Activated naive CD8-positive, alpha-beta T cell treated with anti-CD3 and anti-CD28 coated beads, Interleukin-2, amount 50 U/mL, for 24 hours (primary cell): Measurements from ENCODE around the gene CCDC86.

Source experiments
- ATAC-seq: fragments of 150-1000 bp; cut with Tn5 transposase; one replicate; pipeline ENCODE4 v1.10.0; 2021
- DNase-seq: peaks from one replicate; pipeline ENCODE4 v3.0.0; 2021
- H3K27ac Mint-ChIP-seq: one replicate; pipeline ENCODE4 v1.8.0; 2021; ENCODE audit warnings: mild to moderate bottlenecking, mixed read lengths
- H3K27me3 Mint-ChIP-seq: one replicate; pipeline ENCODE4 v1.8.0; 2021; ENCODE audit warnings: mixed read lengths
- H3K36me3 Mint-ChIP-seq: one replicate; pipeline ENCODE4 v1.8.0; 2021; ENCODE audit warnings: low read depth, mixed read lengths
- H3K4me1 Mint-ChIP-seq: one replicate; pipeline ENCODE4 v1.8.0; 2021; ENCODE audit warnings: mixed read lengths
- H3K4me3 Mint-ChIP-seq: one replicate; pipeline ENCODE4 v1.8.0; 2021; ENCODE audit warnings: mild to moderate bottlenecking, moderate library complexity, mixed read lengths
- H3K9me3 Mint-ChIP-seq: one replicate; pipeline ENCODE4 v1.8.0; 2021; ENCODE audit warnings: mixed read lengths

The CCDC86 gene

DNA sequence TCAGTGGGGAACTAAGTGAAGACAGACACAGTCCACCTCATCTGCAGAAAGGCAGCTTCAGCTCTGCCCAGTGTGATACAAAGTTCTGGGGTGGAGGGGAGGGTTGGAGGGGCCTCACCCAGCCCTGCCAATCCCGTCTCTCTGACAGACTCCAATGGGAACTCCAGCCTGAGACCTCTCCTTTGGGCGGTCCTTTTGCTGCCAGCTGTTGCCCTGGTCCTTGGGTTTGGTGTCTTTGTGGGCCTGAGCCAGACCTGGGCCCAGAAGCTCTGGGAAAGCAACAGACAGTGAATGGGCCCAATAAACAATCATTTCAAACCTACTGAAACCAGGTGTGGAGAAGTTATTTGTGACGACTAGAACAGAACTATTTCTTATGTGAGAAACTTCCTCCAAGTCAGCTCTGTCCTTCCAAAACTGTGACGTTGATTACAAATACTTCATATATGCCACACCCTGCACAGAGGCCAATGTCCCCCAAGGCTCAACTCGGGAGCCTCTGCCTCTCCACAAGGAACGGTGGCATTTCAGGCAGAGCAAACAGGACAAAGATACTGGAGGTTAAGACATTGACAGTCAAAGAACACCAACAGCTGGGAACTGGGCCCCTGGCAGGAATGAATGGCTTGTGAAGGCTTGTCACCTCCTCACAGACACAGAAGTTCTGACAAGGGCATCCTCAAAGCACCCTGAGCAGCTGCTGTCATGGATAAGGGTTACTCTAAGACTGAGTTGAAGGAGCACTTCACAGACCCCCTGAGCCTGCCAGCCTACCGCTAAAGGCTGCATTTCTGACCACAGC lies 33.7 kb downstream of the CCDC86 start:
- no peak for ATAC-seq
- Mint-ChIP-seq H3K36me3 (peaks cover 3% of the 10 kb centered on the region), H3K27ac (no peak overlapping the region)

DNA sequence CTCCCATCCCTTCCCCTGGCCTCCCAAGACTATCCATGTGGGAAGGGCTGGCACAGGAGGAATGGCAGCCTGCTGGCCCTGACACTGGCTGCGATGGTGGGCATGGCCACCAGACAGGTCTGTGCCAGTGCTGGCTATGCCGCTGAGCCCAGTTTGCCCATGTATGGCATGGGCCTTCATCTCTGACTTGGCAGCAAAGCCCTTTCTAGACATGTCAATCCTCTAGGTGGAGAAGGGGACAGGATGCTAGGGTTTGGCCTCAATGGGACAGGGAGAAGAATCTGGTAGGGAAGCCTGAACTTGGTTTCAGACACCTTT lies 34.2 kb downstream of the CCDC86 start:
- Mint-ChIP-seq H3K27ac (no peak overlapping the region), H3K36me3 (peaks cover 3% of the 10 kb centered on the region), H3K4me3 (no peak overlapping the region), H3K9me3 (no peaks in the 10 kb centered on the region), H3K27me3 (no peaks in the 10 kb centered on the region), H3K4me1 (peaks cover 12% of the 10 kb centered on the region)
- no peak for ATAC-seq
- no peak for DNase-seq

More for the DNA sequence above, 33.7 kb downstream of the CCDC86 start:
- H3K9me3 Mint-ChIP-seq, result no peaks in the 10 kb centered on the region
- peaks cover 18% of the 10 kb centered on the region for H3K4me1 Mint-ChIP-seq
- H3K27me3 Mint-ChIP-seq, result no peaks in the 10 kb centered on the region
- no peak for DNase-seq
- H3K4me3 Mint-ChIP-seq, result no peak overlapping the region

DNA sequence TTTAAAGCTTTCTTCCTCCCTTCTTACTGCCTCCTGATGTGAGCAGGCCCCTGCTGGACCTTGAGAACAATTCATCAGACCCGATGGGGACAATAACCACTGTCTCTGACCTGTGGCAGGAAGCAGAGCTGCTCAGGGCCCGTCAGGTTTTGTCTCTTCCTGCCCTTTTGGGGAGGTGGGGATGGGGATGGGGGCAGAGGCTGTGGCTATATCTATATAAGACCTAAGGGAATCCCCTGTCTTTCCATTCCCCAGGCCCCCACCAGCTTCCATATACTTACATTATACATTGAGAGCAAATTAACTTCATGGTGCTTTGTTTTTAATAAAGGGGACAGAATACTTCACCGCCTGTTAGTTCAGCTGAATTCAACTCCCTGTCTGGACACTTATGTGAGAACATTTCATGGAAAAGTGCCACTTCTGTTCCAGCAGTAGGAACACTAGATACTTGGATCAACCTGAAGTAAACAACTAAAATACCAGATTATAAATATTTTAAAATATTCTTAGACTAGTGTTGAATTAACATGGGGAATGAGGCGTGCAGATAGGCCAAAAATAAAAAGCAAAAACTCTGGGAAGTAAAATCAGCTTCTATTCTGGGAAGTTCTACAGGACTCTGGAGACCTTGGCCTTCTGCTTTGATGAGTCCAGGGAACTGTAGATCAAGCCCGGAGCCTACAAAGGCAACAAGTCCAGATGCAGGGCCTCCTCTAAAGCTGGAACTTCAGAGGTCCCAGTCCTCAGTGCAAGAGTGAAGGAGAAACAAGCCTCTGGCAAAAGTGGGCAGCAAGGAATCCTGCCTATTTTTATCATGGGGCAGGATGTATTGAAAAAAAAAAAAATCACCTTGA lies 36.6 kb downstream of the CCDC86 start:
- DNase-seq (no peak), ATAC-seq (no peak)
- H3K27ac Mint-ChIP-seq, result no peak overlapping the region
- no peaks in the 10 kb centered on the region for H3K4me1 Mint-ChIP-seq
- no peaks in the 10 kb centered on the region for H3K9me3 Mint-ChIP-seq
- no peaks in the 10 kb centered on the region for H3K27me3 Mint-ChIP-seq
- peaks cover 13% of the 10 kb centered on the region for H3K36me3 Mint-ChIP-seq
- H3K4me3 Mint-ChIP-seq, result no peak overlapping the region

DNA sequence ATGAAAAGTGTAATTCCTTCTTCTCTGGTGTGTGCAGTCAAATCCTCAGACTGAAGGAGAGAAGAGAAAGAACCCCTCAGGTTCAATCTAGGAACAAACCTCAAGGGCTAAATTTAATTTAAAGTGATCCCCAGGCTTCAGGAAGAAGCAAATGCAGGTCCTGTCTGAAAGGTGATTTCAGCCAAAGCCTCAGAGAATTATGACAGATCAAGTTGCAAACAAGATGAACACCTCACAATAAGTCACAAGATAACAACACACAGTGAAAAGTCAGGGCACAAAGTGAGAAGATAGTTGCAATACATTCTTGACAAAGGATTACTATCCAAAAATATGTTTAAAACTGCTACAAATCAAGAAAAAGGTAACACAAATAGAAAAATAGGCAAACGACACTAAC lies 37.2 kb downstream of the CCDC86 start:
- ATAC-seq (no peak), DNase-seq (no peak)
- Mint-ChIP-seq H3K27me3 (no peaks in the 10 kb centered on the region), H3K36me3 (peaks cover 19% of the 10 kb centered on the region), H3K27ac (no peak overlapping the region), H3K4me3 (no peak overlapping the region), H3K4me1 (no peaks in the 10 kb centered on the region), H3K9me3 (no peaks in the 10 kb centered on the region)

DNA sequence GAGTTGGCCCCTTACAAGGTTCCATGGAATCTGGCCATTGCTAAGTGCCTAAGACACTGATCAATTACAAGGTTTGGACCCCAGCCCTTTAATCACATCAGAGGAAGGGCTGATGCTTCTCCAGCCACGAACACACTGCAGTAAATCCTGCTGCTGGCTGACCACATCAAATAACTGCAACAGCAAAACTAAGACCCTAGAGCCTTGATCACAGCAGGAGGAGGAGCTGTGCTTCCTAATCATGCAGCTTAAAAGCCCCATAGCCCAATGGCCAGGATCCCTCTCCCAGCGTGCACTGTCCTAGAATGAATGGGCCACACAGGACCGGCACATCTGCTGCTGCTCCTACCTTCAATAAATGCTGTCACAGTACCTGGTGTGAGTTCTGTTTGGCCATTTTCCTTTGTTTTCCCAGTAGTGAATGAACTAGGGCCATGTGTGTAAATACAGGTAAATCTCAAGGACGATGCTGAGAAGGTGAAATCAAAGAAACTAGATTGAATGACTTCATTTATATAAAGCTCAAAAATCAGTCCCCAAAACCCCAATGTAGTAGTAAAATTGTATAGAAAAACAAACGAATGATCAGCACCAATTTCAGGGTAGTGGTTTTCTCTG lies 38.2 kb downstream of the CCDC86 start:
- Mint-ChIP-seq H3K27me3 (no peaks in the 10 kb centered on the region), H3K9me3 (no peaks in the 10 kb centered on the region), H3K27ac (no peak overlapping the region), H3K4me3 (no peak overlapping the region), H3K36me3 (peaks cover 19% of the 10 kb centered on the region), H3K4me1 (no peaks in the 10 kb centered on the region)
- no peak for DNase-seq
- no peak for ATAC-seq

DNA sequence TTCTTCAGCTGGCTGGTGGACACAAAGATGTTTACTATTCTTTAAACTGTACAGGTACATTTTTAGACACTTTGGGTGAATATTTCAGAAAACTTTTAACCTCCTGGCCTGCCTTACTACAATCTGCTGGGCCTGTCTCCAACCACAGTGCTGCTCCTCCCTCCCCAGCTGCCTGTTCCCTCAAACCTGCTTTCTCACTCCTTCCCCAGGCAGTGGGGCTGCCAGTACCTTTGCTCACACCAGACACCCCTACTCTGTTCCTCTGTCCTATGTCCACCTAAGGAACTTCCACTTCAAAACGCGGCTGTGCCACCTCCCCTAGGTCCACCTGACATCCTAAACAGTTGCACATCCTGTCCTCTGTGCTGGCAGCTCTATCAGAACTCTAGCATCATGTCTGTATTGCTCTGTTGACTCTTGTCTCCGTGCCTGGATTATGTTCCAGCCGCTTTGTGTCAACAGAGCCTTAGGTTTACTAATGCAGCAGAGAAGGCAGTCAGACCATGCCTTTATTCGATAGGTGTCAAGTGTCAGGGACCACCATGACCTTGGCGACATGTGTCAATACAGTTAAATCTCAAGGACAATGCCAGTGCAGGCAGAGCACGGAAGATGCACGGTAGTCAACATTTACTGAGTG lies 38.9 kb downstream of the CCDC86 start:
- no peaks in the 10 kb centered on the region for H3K9me3 Mint-ChIP-seq
- no peak overlapping the region for H3K4me3 Mint-ChIP-seq
- peaks cover 19% of the 10 kb centered on the region for H3K36me3 Mint-ChIP-seq
- ATAC-seq (no peak), DNase-seq (no peak)
- H3K27me3 Mint-ChIP-seq, result no peaks in the 10 kb centered on the region
- no peaks in the 10 kb centered on the region for H3K4me1 Mint-ChIP-seq
- no peak overlapping the region for H3K27ac Mint-ChIP-seq

DNA sequence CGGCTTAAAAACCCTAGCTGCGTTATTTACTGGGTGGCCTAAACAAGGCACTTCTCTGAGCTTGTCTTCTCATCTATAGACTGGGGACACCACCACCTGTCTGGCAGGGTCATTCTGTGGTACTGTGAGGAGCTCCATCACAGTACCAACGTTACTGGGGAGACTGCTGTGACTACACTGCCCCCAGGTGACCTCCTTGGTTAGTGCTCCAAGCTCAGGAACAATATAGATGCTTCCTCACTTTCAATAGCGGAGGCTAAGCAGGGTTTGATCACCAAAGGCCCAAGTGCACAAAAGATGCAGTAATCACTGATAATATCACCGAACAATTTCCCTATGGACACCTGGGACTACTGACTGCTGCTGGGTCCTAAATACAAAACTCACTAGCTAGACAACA lies 45.6 kb downstream of the CCDC86 start:
- Mint-ChIP-seq H3K9me3 (no peaks in the 10 kb centered on the region), H3K36me3 (peaks cover 31% of the 10 kb centered on the region), H3K4me3 (no peak overlapping the region), H3K27me3 (no peaks in the 10 kb centered on the region), H3K27ac (no peak overlapping the region), H3K4me1 (peaks cover 3% of the 10 kb centered on the region)
- ATAC-seq (peak; percentile 83), DNase-seq (peak; percentile 31)

DNA sequence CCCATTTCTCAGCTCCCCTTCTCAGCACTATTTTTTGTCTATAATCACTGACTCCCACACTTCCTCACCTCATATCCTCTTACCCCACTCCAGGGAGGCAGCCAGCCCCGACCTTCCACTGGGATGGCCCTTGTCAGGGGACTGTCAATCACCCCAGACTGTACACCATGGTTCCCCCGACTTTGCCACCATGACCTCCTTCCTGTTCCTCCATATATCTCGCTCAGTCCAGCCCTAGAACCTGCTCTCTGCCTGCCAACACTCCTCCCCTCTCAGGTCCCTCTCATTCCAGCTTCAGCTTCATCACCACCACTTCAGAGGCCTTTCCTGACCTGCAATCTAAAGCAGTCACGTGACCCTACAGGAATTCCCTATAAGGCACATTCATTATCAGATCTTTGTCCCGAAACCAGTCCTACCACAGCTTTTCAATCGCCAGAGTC lies 48.0 kb downstream of the CCDC86 start:
- no peak for DNase-seq
- H3K4me1 Mint-ChIP-seq, result peaks cover 3% of the 10 kb centered on the region
- H3K9me3 Mint-ChIP-seq, result no peaks in the 10 kb centered on the region
- peaks cover 38% of the 10 kb centered on the region for H3K36me3 Mint-ChIP-seq
- H3K27me3 Mint-ChIP-seq, result no peaks in the 10 kb centered on the region
- no peak overlapping the region for H3K4me3 Mint-ChIP-seq
- no peak overlapping the region for H3K27ac Mint-ChIP-seq
- ATAC-seq, result peak; percentile 27

DNA sequence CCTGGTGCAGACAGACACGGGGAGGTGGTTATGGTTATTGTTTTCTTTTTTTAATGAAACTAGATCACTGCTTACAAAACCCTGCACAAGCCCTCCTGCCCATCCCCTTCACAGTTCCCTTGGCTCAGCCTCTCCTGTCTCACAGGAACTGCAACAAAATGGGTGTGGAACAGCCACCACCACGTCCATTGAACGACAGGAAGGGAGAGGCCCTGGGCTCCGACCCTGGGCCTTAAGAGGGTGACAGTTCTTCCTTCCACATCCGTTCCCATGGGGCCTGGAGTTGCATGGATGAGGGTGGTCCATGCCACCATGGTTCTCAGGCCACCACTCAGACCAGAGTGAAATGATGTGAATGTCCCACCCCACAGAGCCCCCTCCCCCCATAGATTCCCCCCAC lies 48.8 kb downstream of the CCDC86 start:
- Mint-ChIP-seq H3K9me3 (no peaks in the 10 kb centered on the region), H3K4me3 (no peak overlapping the region), H3K36me3 (peaks cover 45% of the 10 kb centered on the region), H3K4me1 (peaks cover 3% of the 10 kb centered on the region), H3K27ac (no peak overlapping the region), H3K27me3 (no peaks in the 10 kb centered on the region)
- no peak for DNase-seq
- ATAC-seq, result no peak

DNA sequence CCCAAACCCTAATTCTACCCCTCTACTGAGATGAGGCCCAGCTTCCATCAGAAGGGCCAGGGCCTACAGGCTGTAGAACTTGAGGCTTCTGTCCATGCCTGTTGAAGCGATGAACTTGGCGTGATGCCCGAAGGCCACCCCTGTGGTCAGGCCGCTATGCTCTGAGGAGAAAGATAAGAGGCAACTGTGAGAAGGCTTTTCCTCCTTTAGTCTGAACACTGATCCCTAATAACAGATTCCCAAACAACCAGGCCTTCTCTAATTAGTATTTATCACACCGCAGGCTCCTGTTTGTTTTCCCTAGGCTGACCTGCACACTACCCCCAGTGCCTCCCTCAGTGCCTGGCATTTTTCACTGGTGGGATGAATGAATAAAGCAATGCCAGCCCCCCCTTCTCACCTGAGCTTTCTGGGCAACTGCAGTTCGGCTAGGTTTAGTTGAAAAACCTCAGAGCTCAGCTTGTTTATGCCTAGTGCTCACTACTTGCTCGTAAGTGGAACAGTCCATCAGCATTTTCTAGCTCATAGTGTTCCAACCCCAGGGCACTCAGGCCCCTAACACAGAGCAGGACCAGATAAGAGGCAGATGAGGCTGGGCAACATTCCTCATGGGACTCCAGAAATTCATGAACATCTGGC lies 49.3 kb downstream of the CCDC86 start:
- no peak overlapping the region for H3K27ac Mint-ChIP-seq
- H3K4me3 Mint-ChIP-seq, result no peak overlapping the region
- H3K27me3 Mint-ChIP-seq, result no peaks in the 10 kb centered on the region
- no peak for ATAC-seq
- H3K36me3 Mint-ChIP-seq, result peaks cover 51% of the 10 kb centered on the region
- H3K9me3 Mint-ChIP-seq, result no peaks in the 10 kb centered on the region
- no peak for DNase-seq
- peaks cover 3% of the 10 kb centered on the region for H3K4me1 Mint-ChIP-seq

DNA sequence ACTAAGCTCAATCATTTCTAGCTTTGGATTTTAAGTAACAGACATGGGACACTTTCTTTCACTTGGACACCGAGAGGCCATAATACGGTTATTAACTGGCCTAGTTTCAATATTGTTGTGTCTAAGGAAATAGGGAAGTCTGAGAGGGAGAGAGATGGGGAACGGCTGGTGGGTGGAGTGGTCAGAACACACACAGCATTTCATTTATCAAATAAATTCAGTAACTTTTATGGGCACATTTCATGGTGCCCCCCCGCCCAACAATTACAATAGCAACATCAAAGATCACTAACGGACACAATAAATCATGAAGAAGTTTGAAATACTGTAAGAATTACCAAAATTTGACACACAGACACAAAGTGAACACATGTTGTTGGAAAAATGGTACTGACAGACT lies 53.8 kb downstream of the CCDC86 start:
- Mint-ChIP-seq H3K27ac (no peak overlapping the region), H3K36me3 (peaks cover 72% of the 10 kb centered on the region), H3K4me1 (peaks cover 4% of the 10 kb centered on the region), H3K4me3 (no peak overlapping the region), H3K9me3 (no peaks in the 10 kb centered on the region), H3K27me3 (no peaks in the 10 kb centered on the region)
- no peak for ATAC-seq
- DNase-seq, result no peak

DNA sequence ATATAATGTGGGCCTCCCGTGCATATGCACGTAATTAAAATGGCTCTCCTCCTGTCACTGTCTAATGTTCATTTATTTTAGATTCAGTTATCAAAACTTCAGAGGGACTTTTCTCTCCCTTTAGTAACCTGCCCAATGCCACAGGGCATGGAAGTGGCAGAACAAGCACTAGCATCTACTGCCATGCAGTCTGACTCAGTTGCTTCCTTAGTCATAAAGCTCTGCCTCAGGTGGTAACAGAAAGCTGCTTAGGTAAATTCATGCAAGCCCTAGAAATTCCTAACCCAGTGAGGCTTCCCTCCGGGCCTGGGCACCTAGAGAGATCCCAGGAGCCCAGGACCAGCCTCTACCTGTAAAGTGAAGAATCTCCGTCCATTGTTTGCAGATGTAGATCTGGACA lies 55.6 kb downstream of the CCDC86 start:
- no peak for DNase-seq
- H3K9me3 Mint-ChIP-seq, result no peaks in the 10 kb centered on the region
- peaks cover 68% of the 10 kb centered on the region for H3K36me3 Mint-ChIP-seq
- no peaks in the 10 kb centered on the region for H3K27me3 Mint-ChIP-seq
- H3K4me3 Mint-ChIP-seq, result no peak overlapping the region
- no peak for ATAC-seq
- peaks cover 4% of the 10 kb centered on the region for H3K4me1 Mint-ChIP-seq
- peak overlapping the region; percentile 42 for H3K27ac Mint-ChIP-seq

DNA sequence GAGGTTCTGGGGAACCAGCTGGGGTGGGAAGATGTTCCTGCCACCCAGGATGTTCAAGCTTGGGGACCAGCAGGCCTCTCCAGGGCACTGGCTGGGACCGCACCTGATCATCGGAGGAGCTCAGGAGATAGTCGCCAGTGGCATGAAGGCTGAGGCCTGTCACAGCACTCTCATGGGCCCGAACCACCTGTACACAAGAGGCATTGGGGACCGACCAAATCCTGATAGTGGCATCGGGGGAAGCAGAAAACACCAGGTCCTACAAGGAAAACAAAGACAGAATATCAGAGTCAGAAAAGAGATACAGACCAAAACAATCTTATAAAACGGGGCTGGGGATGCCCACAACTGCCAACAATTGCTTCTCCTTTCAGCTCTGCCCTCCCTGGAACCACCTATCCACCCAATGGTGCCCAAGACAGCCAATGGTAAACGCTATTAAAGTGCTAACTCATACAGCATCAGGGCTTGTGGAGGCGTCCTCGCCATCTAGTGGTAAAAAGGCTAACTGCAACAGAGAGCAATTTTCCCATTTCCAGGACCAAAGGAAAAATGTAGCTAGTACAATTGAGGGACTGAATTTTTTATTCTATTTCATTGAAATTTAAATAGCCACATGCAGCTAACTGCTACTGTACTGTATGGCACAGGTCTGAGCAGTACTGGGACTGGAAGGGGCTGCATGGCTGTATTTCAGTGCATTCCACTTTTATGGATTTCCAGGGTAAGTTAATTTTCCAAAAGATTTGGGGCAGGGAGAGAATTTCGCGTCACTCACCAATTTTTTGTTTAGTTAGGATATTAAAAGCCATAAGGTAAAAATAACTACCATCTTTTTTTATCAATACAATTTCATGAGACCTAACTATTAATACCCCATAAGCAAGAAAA lies 57.4 kb downstream of the CCDC86 start:
- no peaks in the 10 kb centered on the region for H3K9me3 Mint-ChIP-seq

More for the DNA sequence above, 57.4 kb downstream of the CCDC86 start:
- no peaks in the 10 kb centered on the region for H3K27me3 Mint-ChIP-seq
- peaks cover 72% of the 10 kb centered on the region for H3K36me3 Mint-ChIP-seq
- peak; percentile 61 for ATAC-seq
- no peak overlapping the region for H3K4me3 Mint-ChIP-seq
- peak; percentile 26 for DNase-seq
- no peak overlapping the region for H3K27ac Mint-ChIP-seq
- peaks cover 17% of the 10 kb centered on the region for H3K4me1 Mint-ChIP-seq
